Embryonic facial prominence (tissue), 1 donor: Measurements from ENCODE around the gene LIPM.

ENCODE experiments used
- DNase-seq: peaks from one replicate; pipeline ENCODE4 v3.0.0-alpha.2; 2016; ENCODE audit errors: extremely low spot score

The LIPM gene

GRCh38 chr10:88802523-88803285 is at the start of gene LIPM:
LIPM (plus strand) TSS chr10:88802730; CDS start chr10:88802897, 167 bp downstream.
- DNase-seq: no peak

- DNase-seq: peak; percentile 50
Observed at GRCh38 chr10:88754287-88754686, 48.2 kb upstream of the LIPM start.

- DNase-seq: no peak
Observed at GRCh38 chr10:88755753-88756152, 46.8 kb upstream of the LIPM start.

- DNase-seq: no peak
Observed at GRCh38 chr10:88756660-88757059, 45.9 kb upstream of the LIPM start.

- DNase-seq: no peak
Observed at GRCh38 chr10:88759366-88760101, 43.0 kb upstream of the LIPM start, which contains the start of gene LIPN. LIPN (plus strand) TSS chr10:88760020; CDS start chr10:88761406, 1,386 bp downstream.

- no peak for DNase-seq
Observed at GRCh38 chr10:88762906-88763305, 39.6 kb upstream of the LIPM start.

GRCh38 chr10:88763441-88763840 is 39.1 kb upstream of the LIPM start:
- DNase-seq: no peak

GRCh38 chr10:88764110-88764509 is 38.4 kb upstream of the LIPM start:
- DNase-seq: no peak

- no peak for DNase-seq
Observed at GRCh38 chr10:88765816-88766215, 36.7 kb upstream of the LIPM start.

- no peak for DNase-seq
Observed at GRCh38 chr10:88769384-88769783, 33.1 kb upstream of the LIPM start.

GRCh38 chr10:88781206-88781605 is 21.3 kb upstream of the LIPM start:
- DNase-seq: no peak

GRCh38 chr10:88782222-88782621 is 20.3 kb upstream of the LIPM start:
- no peak for DNase-seq

- DNase-seq: no peak
Observed at GRCh38 chr10:88783724-88784123, 18.8 kb upstream of the LIPM start.

GRCh38 chr10:88786032-88786770 is 16.3 kb upstream of the LIPM start:
- no peak for DNase-seq

- DNase-seq: no peak
Observed at GRCh38 chr10:88787463-88787862, 15.1 kb upstream of the LIPM start.

- no peak for DNase-seq
Observed at GRCh38 chr10:88788924-88789323, 13.6 kb upstream of the LIPM start.

- no peak for DNase-seq
Observed at GRCh38 chr10:88791924-88792323, 10.6 kb upstream of the LIPM start.

GRCh38 chr10:88792661-88793060 is 9.9 kb upstream of the LIPM start:
- DNase-seq: no peak

GRCh38 chr10:88793712-88794299 is 8.7 kb upstream of the LIPM start:
- no peak for DNase-seq

GRCh38 chr10:88794731-88795130 is 7.8 kb upstream of the LIPM start:
- DNase-seq: no peak

GRCh38 chr10:88800152-88801125 is 2.1 kb upstream of the LIPM start:
- DNase-seq: no peak
